HPDE6-E6E7 (cell line): ENCODE data around the gene KREMEN1.
A peak's percentile ranks its signal among the peaks of the same experiment; 100 is the strongest.
"Not testable (repeated sequence)": the region's sequence is repeated elsewhere in the genome, so short reads cannot be mapped to it uniquely, and the experiment has no call there.

ENCODE experiments used
- DNase-seq: peaks from one replicate; pipeline ENCODE4 v3.0.0; 2011; ENCODE audit warnings: missing footprints; ENCODE audit errors: extremely low spot score

KREMEN1 gene

GRCh38 chr22:29105468-29105867, 32.6 kb downstream of the KREMEN1 start:
- no peak for DNase-seq

GRCh38 chr22:29106839-29107238, 34.0 kb downstream of the KREMEN1 start:
- no peak for DNase-seq

- peak; percentile 72 for DNase-seq
These were observed 35.3 kb downstream of the KREMEN1 start for GRCh38 chr22:29108137-29108536.

GRCh38 chr22:29109822-29110221, 37.0 kb downstream of the KREMEN1 start:
- no peak for DNase-seq

GRCh38 chr22:29110946-29111345, 38.1 kb downstream of the KREMEN1 start:
- no peak for DNase-seq

GRCh38 chr22:29112121-29112520, 39.3 kb downstream of the KREMEN1 start:
- no peak for DNase-seq

- DNase-seq = no peak
These were observed 39.8 kb downstream of the KREMEN1 start for GRCh38 chr22:29112681-29113080.

GRCh38 chr22:29113319-29113718, 40.5 kb downstream of the KREMEN1 start:
- no peak for DNase-seq

GRCh38 chr22:29114392-29114791, 41.6 kb downstream of the KREMEN1 start:
- DNase-seq = no peak

- no peak for DNase-seq
These were observed 43.0 kb downstream of the KREMEN1 start for GRCh38 chr22:29115682-29116288.

GRCh38 chr22:29116397-29117123, 43.7 kb downstream of the KREMEN1 start:
- DNase-seq = no peak

- DNase-seq = no peak
These were observed 45.1 kb downstream of the KREMEN1 start for GRCh38 chr22:29117799-29118477.

- DNase-seq = not testable (repeated sequence)
These were observed 47.5 kb downstream of the KREMEN1 start for GRCh38 chr22:29120098-29120912.

- no peak for DNase-seq
These were observed 48.3 kb downstream of the KREMEN1 start for GRCh38 chr22:29121124-29121523.

- DNase-seq = no peak
These were observed 49.2 kb downstream of the KREMEN1 start for GRCh38 chr22:29122041-29122440.

GRCh38 chr22:29124777-29125442, 52.1 kb downstream of the KREMEN1 start:
- no peak for DNase-seq

GRCh38 chr22:29125443-29125778, 52.6 kb downstream of the KREMEN1 start:
- no peak for DNase-seq

- DNase-seq = no peak
These were observed 53.0 kb downstream of the KREMEN1 start for GRCh38 chr22:29125844-29126243.

- no peak for DNase-seq
These were observed 54.0 kb downstream of the KREMEN1 start for GRCh38 chr22:29126670-29127395.

- no peak for DNase-seq
These were observed 56.3 kb downstream of the KREMEN1 start for GRCh38 chr22:29128891-29129807.
